ENCODE data around the gene ALDH7A1.

GRCh38 chr5:126538579-126538978 is 56.4 kb downstream of the ALDH7A1 start:
- TF ChIP-seq CTCF (IDR thresholded peaks at IDR 0.05) (no peak), EZH2 (IDR thresholded peaks at IDR 0.05) (no peak)

Data from neural progenitor cell (in vitro differentiated cells).